Endodermal cell (in vitro differentiated cells): ENCODE data around the gene TESK1. TPM values are rescaled to one million over a fixed set of nuclear protein-coding genes. Genes with fewer than 3 reads are reported as not detected.

Experiments
- DNase-seq: peaks from one replicate; pipeline ENCODE4 v3.0.0-alpha.2; 2017
- H3K27ac ChIP-seq: 2 replicates; pipeline ENCODE4 v1.5.1; 2013; ENCODE audit warnings: mild to moderate bottlenecking, low read depth, low read length, moderate library complexity
- H3K27me3 ChIP-seq: 2 replicates; pipeline ENCODE4 v1.6.1; 2013; ENCODE audit warnings: mild to moderate bottlenecking, low read length, moderate library complexity; ENCODE audit not compliant: insufficient read depth, control insufficient read depth, poor library complexity, severe bottlenecking
- H3K36me3 ChIP-seq: 2 replicates; pipeline ENCODE4 v1.7.0; 2013; ENCODE audit warnings: mild to moderate bottlenecking, low read length, moderate library complexity; ENCODE audit not compliant: control insufficient read depth, insufficient read depth
- H3K4me1 ChIP-seq: one replicate; pipeline ENCODE4 v1.7.0; 2013; ENCODE audit warnings: low read length; ENCODE audit not compliant: control insufficient read depth, insufficient read depth
- H3K4me3 ChIP-seq: 2 replicates; pipeline ENCODE4 v1.5.1; 2013; ENCODE audit warnings: mild to moderate bottlenecking, low read length, moderate library complexity
- H3K9ac ChIP-seq: 2 replicates; pipeline ENCODE4 v1.6.1; 2013; ENCODE audit warnings: mild to moderate bottlenecking, low read length, moderate library complexity; ENCODE audit not compliant: poor library complexity, severe bottlenecking; ENCODE audit errors: extremely low read depth
- H3K9me3 ChIP-seq: 2 replicates; pipeline ENCODE4 v1.6.1; 2013; ENCODE audit warnings: mild to moderate bottlenecking, low read length, moderate library complexity; ENCODE audit not compliant: control insufficient read depth
- H3K27ac Mint-ChIP-seq: 2 replicates; pipeline ENCODE4 v1.8.0; 2020; ENCODE audit warnings: mixed read lengths
- H3K27me3 Mint-ChIP-seq: 2 replicates; pipeline ENCODE4 v1.8.0; 2021; ENCODE audit warnings: mild to moderate bottlenecking, mixed read lengths; ENCODE audit not compliant: insufficient read depth
- H3K36me3 Mint-ChIP-seq: 2 replicates; pipeline ENCODE4 v1.8.0; 2020; ENCODE audit warnings: low read depth, mixed read lengths
- H3K4me1 Mint-ChIP-seq: 2 replicates; pipeline ENCODE4 v1.8.0; 2020; ENCODE audit warnings: mixed read lengths
- H3K4me3 Mint-ChIP-seq: 2 replicates; pipeline ENCODE4 v1.8.0; 2020; ENCODE audit warnings: mild to moderate bottlenecking, moderate library complexity, mixed read lengths
- H3K9me3 Mint-ChIP-seq: 2 replicates; pipeline ENCODE4 v1.8.0; 2020; ENCODE audit warnings: mild to moderate bottlenecking, mixed read lengths
- WGBS, 2 experiments: methylation state at CpG; one replicate each; pipeline versions ENCODE4 v1.1.5 to v1.1.7; 2013; ENCODE audit warnings: missing lambda C conversion rate in 2 of 2, mixed read lengths in 1 of 2; ENCODE audit not compliant: insufficient coverage in 1 of 2, insufficient read length in 1 of 2; 5-methylcytosine and 5-hydroxymethylcytosine counted together
- total RNA-seq, 2 donors: library from RNA; stranded (reverse); fragmentation: NEBNext Ultra II Directional in 1 of 2; extraction: Animal tissue kit (Norgen Biotek cat#: 25700) in 1 of 2; gene quantifications; 2 replicates in 1 of 2; 3 replicates in 1 of 2; pipeline ENCODE4 v1.2.1, GENCODE V29; 2021
- TF ChIP-seq, protein P1 (sequence below): fragments of 200-600 bp; sonication (generic); conservative IDR thresholded peaks from 2 replicates; pipeline ENCODE4 v1.5.0; 2021; ENCODE audit warnings: antibody characterized with exemption, mild to moderate bottlenecking

TESK1 gene
- total RNA-seq, 2 donors from 2014 or later, result 30.7 to 35.2 TPM

DNA sequence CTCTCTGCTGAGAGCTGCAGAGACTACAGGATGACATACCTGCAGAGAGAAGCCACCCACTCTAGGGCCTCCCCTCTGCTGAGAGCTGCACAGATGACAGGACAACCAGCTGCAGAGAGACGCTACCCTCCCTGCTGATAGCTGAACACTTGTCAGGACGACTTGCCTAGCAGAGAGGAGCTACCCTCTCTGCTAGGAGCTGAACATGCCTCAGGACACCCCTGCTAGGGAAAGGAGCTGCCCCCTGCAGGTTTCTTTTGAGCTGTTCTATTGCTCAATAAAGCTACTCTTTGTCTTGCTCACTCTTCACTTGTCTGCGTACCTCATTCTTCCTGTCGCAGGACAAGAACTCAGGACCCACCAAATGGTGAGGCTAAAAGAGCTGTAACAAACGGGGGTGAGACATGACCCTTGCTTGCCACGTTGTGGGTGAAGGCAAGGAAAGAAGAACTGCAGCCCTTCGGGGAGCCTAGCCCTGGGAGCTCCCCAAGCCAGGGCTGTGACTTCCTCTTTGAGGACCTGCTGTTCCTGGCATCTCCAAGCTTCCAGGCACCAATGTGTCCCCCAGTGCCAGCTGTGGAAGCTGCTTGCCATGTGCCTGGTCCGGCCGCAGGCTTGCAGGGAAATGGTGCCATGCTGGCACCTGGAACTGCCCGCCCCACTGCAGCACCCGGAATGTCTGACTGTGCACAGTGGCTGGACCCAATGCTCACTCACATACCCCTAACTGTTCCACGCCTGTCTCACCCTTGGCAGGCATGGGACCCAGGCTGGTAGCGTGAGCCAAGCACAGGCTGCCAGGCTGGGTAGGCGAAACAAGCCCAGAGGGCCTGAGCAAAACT lies 5.1 kb upstream of the TESK1 start:
- TF ChIP-seq, protein P1, sequence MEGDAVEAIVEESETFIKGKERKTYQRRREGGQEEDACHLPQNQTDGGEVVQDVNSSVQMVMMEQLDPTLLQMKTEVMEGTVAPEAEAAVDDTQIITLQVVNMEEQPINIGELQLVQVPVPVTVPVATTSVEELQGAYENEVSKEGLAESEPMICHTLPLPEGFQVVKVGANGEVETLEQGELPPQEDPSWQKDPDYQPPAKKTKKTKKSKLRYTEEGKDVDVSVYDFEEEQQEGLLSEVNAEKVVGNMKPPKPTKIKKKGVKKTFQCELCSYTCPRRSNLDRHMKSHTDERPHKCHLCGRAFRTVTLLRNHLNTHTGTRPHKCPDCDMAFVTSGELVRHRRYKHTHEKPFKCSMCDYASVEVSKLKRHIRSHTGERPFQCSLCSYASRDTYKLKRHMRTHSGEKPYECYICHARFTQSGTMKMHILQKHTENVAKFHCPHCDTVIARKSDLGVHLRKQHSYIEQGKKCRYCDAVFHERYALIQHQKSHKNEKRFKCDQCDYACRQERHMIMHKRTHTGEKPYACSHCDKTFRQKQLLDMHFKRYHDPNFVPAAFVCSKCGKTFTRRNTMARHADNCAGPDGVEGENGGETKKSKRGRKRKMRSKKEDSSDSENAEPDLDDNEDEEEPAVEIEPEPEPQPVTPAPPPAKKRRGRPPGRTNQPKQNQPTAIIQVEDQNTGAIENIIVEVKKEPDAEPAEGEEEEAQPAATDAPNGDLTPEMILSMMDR, result peak; percentile 44
- peaks cover 2% of the 10 kb centered on the region for H3K27me3 Mint-ChIP-seq
- H3K36me3 ChIP-seq, result no peaks in the 10 kb centered on the region
- H3K4me3 Mint-ChIP-seq, result no peak overlapping the region
- no peak overlapping the region for H3K27ac ChIP-seq
- H3K4me1 ChIP-seq, result no peaks in the 10 kb centered on the region
- H3K4me1 Mint-ChIP-seq, result peaks cover 3% of the 10 kb centered on the region
- 82 to 85% methylated on average over 9 to 14 of the region's 14 CpGs for WGBS, 2 experiments
- no peak overlapping the region for H3K4me3 ChIP-seq
- H3K9me3 ChIP-seq, result no peaks in the 10 kb centered on the region
- H3K9ac ChIP-seq, result no peak overlapping the region
- DNase-seq, result peak; percentile 62
- peaks cover 3% of the 10 kb centered on the region for H3K9me3 Mint-ChIP-seq
- H3K27ac Mint-ChIP-seq, result no peak overlapping the region
- no peaks in the 10 kb centered on the region for H3K36me3 Mint-ChIP-seq
- H3K27me3 ChIP-seq, result no peaks in the 10 kb centered on the region

DNA sequence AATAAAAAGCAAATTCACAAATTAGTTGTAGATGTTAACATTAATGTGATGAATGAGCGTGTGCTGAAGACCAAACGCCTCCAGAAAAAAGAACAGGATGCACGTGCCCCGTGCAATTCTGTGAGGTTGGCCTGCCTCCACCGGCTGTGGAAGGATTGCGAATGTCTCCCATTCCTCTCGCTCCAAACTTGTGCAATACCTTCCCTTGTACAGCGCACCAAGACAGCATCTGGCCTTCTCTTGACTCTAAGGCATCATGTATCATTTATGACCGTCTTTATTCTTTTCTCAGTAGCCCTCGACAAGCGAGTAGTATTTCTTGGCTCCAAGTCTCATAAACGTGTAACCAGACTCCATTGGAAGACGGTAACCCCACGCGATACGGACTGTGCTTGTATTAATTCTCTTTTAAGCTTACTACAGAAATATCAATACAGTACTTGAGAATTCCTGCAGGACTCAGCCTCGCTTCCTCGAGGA lies 1.5 kb upstream of the TESK1 start:
- Mint-ChIP-seq H3K27ac (no peak overlapping the region), H3K27me3 (peaks cover 2% of the 10 kb centered on the region), H3K9me3 (no peaks in the 10 kb centered on the region), H3K4me3 (peak overlapping the region; percentile 81), H3K36me3 (peaks cover 14% of the 10 kb centered on the region), H3K4me1 (peaks cover 5% of the 10 kb centered on the region)
- Histone ChIP-seq H3K4me1 (peaks cover 6% of the 10 kb centered on the region), H3K27ac (peak overlapping the region; percentile 74), H3K36me3 (peaks cover 10% of the 10 kb centered on the region), H3K4me3 (peak overlapping the region; percentile 81), H3K9me3 (no peaks in the 10 kb centered on the region), H3K27me3 (no peaks in the 10 kb centered on the region), H3K9ac (peak overlapping the region; percentile 62)
- no peak for DNase-seq
- TF ChIP-seq, protein P1, result no peak
- 50% methylated on average over 16 to 18 of the region's 18 CpGs for WGBS, 2 experiments

DNA sequence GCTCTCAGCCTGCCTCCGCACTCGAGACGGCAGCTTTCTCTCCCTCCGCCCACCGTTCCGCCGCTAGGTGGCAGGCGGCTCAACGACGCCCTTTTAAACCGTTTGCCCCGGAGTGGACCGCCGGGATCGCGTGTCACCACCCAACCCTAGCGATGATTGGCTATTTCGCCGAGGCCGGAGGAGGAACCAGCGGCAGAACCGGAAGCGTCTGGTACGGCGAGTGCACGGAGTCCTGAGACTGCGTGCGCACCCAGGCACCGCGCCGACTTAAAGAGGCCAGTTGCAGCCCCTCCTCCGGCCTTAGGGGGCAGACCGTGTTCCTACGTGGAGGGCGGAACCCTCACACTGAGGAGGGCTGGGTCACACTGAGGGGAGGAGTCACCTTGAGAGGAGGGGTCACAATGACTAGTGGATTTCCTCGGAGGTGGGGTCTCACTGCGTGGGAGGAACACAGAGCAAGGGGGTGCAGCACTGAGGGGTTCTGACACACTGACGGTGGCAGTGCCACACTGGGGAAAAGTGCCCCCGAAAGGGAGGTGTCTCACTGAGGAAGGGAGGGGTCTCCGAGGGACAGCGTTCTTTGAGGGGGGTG lies 980 bp upstream of the TESK1 start:
- Mint-ChIP-seq H3K27me3 (peaks cover 2% of the 10 kb centered on the region), H3K9me3 (no peaks in the 10 kb centered on the region), H3K27ac (peak overlapping the region; percentile 98), H3K36me3 (peaks cover 18% of the 10 kb centered on the region), H3K4me1 (peaks cover 5% of the 10 kb centered on the region), H3K4me3 (peak overlapping the region; percentile 81)
- DNase-seq, result peak; percentile 100
- Histone ChIP-seq H3K9ac (peak overlapping the region; percentile 70), H3K27me3 (no peaks in the 10 kb centered on the region), H3K36me3 (peaks cover 14% of the 10 kb centered on the region), H3K4me3 (peak overlapping the region; percentile 87), H3K4me1 (peaks cover 6% of the 10 kb centered on the region), H3K27ac (peak overlapping the region; percentile 85), H3K9me3 (no peaks in the 10 kb centered on the region)
- WGBS, 2 experiments, result 0 to 1% methylated on average over 28 to 41 of the region's 41 CpGs
- TF ChIP-seq, protein P1, result peak; percentile 98
